NCI-H345 (cell line): Measurements from ENCODE around the gene ZNRF3.

Source experiments
- DNase-seq: peaks from one replicate; lab custom pipeline; 2025; lab: John Stamatoyannopoulos, UW

ZNRF3 gene

DNA sequence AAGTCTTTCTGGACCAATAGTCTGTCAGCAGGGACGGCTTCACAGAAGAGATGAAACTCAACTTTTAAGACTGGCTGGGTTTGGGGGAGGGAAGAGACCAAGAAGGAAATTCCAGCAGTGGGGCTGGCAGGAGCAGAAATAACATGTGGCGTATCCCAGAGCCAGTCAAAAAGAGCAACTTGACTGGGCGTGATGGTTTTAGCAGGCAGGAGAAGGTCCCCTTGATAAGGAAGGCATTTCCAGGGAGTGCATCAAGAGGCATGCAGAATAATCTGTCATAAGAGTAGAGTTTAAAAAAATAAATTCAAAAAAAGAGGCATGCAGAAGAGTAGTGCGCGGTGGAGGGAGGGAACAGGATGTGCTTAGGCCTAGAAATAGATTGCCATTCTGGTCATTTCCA lies 125.8 kb downstream of the ZNRF3 start:
- no peak for DNase-seq

DNA sequence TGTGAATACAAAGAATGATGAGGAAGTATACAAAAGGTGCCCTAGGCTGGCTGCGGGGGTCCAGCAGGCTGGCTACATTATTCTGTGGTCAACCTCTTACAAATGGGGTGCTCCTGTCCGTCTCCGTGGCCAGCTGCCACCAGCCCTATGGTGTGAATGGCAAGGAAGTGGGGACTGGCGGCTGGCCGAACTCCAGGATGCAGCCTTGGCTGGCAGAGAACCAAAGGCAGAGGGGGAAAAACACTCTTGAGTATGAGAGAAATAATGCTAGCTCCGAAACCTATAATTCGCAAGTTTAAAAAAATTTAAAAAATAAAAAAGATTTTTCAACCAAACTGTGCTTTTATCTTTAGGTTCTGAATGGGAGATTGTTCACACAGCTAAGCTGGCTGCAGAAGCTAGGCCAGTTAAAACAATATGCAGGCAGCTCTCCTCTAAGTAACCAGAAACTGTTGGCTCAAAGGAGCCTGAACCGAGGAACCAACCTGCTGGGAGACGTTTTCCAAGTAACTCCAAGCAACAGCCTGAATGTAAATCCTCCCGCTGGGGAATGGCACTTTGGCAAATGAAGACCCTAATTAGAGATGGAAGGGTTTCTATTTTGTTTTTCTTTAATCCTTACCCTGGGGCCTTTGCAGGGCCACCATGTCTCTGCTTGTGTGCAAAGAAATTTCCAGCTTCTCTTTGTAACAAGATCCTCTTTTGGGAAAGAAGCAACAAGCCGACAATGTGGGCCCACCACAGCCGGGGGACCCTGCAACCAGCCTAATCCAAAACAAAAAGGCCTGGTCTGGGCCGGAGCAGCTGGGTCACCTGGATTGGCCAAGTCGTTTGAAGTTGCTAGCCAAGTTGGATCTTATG lies 128.1 kb downstream of the ZNRF3 start:
- no peak for DNase-seq

DNA sequence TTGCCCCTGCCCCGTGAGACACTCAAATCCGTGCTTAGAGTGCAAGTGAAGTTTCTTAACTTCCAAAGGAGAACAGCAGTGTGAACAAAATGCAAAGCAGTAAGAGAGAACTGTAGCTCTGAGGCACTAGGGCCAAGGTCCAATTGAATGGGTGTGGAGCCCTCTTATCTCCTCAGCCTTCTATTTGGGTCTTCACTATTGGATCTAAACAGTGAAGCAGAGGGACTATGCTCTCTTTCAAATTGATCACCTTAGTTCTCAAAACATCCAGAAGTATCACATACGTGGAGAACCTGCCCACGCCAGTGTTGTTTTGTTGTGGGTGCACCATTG lies 128.7 kb downstream of the ZNRF3 start:
- DNase-seq, result no peak

DNA sequence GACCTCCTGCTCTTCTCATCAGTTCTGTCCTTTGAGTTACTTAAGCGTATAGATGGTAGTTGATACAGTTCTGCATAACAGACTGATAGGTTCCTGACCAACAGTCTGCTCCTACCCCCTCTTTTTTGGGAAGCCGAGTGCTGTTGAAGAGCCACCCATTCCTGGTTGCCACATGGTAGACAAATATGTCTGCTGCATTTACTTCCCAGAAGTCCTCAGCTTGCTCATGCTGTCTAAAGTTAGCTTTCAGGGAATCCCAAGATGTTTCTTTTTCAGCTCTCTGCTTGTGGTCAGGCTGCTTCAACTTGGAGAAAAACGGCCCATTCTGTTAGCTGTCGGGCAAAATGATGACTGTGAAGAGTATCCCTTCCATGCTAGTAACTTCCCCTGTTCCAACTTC lies 129.6 kb downstream of the ZNRF3 start:
- DNase-seq, result no peak

DNA sequence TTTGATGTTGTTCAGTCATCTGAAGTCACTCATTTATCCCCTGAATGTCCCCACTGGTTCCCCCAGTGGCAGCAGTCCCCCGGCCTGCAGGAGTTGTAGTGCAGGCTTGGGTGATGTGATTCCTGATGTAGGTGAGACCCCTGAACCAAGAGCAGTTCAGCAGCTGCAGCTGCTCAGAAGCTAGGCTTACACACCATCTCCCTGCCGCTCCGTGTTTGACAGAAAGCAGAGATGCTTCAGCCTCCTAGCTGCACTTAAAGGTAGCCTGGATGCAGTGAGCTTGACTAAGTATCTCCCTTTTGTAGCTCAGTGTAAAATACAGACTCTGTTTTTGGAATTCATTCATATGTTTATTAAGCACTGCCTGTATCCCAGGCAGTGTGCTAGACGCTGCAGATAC lies 130.9 kb downstream of the ZNRF3 start:
- DNase-seq, result no peak

DNA sequence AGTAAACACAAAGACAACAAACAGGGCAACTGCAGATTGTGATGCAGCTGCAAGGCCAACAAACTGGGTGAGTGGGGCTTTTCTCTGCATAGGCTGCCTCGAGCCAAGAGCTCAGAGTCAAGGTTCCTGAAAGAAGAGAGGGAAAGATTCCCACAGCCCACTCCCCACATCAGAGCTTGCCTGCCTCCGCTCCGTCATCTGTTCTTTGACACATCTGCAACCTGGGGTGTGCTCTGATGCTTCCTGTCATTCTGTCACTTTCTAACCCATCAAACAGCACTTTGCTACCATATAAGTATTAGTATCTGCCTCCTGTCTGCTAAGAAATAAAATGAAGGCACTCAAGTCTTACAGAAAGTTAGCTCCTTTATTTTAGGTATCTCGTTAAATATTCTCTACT lies 131.4 kb downstream of the ZNRF3 start:
- no peak for DNase-seq

DNA sequence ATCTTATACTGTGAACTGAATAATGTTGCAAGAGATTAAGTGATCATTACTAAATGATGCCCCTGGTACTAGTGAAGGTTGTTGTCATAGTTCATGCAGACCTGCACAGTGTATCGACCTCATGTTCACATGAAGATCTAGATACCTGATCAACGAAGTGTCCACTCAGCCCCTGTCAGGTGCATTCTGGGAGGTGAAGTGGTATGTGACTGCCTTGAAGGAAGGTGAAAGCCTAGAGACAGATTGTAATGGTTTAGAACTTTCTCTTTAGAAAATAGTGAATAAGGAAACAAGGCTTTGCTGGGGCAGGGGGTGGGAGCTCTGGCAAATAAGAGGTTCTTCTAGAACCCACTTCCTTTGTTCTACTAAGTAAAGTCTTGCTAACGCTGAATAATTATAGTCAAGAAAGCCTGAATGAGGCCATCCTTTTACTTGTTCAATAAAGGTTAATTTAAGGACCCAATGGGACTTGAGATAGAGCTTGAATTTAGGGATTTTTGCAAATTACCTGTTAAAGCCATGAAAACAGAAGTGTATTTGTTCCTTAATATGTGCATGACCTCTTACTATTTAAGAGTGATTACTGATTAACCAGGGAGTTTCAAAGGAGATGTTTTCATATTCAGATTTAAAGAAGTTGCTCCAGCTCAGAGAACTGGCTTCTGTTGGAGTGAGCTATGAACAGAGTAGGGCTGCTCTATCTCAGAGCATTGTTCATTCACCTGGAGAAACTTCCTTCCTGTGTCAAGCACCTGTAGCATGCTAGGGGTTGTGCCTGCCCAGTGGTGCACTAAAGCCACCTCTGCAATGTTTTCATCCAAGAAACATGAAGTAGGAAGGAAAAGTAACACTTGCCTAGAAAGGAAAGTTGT lies 132.9 kb downstream of the ZNRF3 start:
- DNase-seq, result no peak

DNA sequence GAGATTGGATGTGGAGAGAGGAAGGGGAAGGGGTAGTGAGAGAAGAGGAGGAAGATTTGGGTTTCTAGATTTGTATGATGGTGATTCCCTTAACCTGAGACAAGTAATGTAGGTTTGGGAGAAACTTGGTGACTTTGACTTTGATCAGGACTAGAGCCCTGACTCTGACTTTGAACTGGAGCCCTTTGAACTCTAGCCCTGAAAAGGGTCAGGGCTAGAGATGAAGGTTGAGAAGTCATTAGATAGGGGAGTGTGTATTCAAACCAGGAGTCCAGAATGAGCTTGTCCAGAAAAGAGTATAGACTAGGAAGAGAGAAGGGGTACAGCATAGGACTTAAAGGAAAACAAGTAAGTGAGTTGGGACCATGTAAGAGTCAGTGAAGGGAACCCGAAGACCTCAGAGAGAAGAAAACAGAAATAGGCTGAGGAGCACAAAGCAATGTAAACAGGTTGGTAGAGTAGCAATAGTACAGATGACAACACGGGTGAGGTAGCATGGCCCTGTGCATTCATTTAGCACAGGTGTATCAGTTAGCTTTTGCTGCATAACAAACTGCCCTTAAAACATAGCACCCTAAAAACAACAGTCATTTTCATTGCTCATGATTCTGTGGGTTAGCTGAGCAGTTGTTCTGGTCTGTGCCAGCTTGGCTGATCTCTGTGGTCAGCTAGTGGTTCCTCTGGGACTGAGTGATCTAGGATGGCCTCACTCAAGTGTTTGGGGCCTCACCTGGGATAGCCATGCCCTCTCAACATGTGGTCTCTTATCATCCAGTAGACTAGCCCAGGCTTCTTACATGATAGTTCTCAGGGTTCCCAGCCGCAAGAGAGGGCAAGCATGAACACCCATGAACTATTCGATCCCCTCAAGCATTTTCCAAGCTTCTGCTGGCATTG lies 135.2 kb downstream of the ZNRF3 start:
- no peak for DNase-seq

DNA sequence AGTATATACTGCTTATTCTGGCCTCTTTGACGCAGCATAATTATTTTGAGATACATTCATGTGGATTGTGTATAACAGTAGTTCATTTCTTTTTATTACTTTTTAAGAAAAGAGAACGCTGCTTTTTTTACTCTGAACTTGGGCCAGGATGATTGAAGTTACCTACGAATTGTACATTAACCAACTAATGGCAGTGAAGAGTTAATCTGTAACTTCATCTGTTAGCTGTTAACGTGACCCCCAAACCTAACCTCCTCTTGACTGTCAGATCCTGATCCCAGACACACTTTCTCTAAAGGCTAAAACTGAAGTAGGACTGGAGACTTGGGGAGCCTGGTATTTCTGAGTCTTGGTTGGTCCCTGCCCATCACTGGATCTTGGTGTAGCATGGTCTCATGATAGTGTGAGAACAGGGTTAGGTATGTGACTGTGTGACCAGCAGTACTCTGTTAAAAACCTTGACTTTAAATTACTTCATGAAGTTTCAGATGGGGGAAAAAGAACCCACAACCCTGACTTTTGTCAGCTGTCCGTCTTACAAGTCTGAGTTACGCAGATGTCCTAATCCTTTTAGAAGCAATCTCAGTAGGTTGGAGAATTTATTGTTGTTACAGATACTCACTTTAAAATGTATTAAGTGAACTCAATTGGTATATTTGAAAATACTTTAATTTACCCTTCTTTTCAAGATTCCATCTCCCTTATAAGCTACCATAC lies 138.9 kb downstream of the ZNRF3 start:
- DNase-seq, result no peak

DNA sequence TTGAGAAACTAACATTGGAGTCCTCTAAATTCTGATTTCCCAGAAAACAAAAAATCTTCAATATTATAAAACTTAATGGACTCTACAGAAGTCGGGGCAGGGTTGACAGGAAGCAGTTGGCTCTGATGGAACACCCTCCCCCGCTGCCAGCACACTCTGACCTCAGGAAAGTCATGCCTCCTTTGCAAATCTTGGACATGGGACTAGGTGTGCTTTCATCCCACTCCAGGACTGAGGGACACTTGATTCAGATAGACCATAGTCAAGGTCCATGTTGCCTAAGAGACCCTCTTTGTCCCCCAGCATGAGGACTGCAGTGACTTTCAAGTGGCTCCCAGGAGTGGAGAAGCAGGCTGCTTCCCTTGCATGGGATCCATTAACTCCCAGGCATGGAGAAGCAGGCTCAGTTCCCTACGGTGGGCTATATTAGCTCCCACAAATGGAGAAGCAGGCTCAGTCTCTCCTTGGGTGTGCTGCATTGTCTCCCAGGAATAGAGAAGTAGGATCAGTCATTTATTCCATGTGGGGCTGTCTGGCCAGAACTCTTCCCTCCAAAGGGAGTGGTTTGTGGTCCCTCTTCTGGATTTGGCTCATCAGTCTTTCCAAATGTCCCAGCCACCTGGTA lies 139.9 kb downstream of the ZNRF3 start:
- no peak for DNase-seq

DNA sequence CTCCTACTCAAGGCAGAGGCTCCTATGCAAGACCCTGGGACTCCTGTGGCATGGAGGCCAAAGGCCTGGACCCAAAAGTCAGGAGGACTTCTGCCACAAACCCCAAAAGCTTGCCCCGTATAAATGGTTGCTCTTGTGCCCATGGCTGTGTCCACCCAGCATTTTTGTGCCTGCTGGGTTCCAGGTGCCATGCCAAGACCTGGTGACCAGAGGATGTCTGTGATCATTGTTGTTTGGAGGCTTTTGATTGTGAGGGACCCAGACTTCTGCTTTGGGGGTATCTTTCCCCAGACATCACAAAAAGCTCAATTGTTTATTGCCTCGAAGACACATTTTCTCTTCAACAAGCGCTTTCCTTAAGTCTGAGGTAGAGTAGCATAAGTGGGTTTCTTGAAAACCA lies 143.2 kb downstream of the ZNRF3 start:
- no peak for DNase-seq

DNA sequence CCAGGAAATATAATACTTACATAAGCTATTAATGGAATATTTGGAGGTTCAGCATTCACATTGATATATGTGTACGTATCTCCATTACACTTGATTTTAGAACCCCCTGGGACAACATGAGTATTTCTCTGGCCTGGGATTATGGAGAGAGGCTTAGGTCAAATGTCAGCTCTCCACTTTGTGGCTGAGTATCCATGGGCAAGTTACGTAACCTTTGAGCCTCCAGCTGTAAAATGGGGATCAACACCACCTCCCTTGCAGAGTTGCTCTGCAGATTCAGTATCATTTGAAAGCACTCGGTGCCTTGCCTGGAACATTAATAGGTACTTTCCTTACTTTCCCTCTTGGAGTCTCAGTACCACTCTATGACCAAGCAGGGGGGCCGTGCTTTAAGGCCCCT lies 145.1 kb downstream of the ZNRF3 start:
- DNase-seq, result no peak

DNA sequence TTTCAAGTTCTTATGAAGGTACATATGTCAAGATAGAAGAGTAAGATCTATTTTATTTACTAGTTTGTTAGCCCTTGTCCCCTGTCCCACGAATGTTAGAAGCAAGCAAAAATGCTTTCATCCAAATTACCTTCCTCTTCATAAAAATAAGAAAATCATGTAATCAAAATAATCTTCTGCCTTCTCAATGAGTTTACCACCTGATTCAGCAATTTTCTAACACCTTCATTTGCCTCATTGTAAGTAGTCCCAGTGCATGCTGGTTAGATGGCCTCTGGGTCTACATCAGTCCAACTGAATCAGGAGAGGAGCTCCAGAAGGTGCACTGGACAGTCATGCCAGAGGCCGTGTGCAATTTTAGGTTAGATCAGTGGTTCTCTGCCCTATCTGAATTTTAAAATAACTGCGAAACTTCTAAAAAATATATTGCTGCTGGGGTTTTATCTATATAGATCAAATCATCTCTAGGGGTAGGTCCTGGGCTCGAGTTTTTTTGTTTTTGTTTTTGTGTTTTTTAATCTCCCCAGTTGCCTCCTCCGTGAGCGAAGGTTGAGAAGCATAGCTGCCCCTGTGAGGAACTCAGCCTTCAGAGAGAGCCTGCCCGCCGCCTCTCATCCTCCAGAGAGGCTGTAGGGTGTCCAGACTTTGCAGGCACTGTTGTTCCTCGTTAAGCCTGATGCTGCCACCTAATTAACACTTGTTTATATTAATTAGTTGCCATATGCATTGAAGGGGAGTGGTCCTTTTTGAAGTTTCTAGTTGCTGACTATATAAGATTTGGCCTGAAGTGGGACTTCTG lies 146.0 kb downstream of the ZNRF3 start:
- DNase-seq, result no peak

DNA sequence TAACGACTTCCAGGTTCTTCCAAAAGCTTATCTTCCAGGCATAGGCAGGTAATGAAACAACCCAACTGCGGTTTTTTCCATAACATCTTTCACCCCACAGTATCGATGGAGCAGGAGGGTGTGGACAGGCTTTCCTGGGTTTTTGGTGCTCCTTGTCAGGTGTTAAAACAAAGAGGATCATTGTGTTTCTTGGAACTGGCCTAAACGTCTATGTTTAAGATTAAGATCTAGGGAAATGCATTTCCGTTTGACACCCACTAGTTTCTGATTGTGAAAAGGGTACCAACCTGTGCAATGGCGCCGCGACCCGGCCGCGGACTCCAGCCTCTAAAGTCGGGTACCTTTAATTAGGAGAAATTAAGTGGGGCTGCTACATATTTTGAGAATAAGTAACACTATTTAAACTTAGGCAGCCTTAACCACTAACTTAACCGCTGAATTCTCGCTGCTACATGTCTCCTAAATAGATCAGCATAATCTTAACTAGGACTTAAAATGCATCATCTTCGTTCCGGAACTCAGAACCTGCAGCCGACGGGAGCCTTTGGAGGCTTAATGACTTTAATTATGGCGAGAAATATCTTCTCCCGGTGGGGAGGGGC lies 146.7 kb downstream of the ZNRF3 start:
- DNase-seq, result no peak

DNA sequence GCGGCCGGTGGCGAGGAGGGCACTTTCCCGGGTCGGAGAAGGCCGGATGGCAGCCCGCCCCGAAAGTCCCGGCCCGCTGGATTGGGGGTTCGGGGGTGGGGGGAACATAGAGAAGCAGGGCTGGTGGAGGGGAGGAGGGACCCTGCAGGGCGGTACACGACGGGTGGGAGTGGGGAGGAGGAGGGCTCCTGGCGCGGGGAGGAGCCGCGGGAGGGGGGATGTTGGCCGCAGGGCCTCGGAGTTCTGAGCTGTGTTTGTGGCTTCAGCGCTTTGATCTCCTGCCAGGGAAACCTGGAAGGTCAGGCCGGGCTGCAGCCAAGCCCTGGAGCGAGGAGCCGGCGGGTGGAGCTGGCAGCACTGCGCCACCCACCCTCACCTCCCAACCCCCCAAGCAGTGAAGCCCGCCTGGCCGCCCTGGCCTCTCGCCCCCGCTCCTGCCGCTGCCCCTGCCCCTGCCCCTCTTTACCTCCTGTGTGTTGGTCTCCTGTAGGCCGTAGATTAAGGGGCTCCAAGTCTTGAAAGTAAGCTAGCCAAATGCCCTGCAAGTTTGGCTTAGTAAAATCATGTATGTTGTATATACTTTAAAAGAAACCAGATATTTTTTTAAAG lies 147.3 kb downstream of the ZNRF3 start:
- no peak for DNase-seq

DNA sequence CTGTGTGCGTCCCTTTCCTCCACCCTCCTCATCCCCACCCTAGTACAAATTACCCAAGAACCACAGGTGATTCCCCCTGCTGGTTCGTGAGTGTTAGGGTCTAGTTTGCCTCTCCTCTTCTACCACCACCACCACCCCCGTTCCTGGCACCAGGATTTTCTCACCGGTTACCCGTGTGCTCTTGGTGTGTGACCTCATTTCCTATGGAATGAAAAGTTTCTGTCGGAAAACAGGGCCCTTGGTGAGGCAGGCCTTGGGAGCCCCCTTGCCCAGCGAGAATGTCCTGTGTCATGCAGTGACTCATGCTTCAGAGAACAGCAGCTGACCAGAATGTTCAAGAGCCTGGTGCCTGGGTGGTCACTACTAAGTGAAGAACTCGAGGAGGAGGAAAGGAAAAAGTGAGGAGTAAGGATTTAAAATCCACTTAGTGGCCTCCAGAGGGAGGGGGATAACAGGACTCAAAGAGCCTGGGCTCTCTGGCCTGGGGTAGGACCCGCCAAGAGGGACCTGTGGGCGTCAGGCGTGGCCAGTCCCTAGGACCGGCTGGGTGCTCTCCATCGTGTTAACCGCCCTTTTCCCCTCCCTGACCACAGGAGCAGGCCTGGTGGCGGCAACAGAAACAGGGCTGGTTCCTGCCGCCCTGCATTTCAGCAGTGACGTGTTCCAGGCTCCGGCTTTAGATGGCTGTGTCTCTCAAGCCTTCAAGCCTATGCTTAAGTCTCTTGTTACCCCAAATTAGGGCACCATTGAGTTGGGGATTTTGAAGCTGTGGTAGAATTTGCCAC lies 148.0 kb downstream of the ZNRF3 start:
- DNase-seq, result no peak

DNA sequence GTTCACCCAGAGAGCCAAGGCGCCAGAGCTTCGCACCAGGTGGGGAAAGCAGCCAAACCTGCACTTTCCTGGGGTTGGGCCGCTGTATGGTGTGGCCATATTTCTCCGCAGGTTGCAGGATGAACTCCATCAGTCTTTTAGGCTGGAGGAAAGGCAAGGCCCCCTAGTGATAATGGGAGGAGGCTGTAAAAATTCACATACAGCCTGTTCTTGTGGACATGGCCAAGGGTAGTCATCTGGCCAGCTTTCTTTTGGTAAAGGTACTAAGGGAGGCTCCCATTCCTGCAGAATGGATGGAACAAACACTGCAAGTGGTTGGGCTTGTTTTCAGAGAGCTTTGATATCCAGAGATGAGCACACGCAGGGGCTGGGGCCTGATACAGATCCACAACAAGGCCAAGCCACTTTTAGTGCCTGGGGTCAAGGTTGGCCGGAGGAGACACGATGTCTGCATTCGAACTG lies 148.7 kb downstream of the ZNRF3 start:
- DNase-seq, result no peak

DNA sequence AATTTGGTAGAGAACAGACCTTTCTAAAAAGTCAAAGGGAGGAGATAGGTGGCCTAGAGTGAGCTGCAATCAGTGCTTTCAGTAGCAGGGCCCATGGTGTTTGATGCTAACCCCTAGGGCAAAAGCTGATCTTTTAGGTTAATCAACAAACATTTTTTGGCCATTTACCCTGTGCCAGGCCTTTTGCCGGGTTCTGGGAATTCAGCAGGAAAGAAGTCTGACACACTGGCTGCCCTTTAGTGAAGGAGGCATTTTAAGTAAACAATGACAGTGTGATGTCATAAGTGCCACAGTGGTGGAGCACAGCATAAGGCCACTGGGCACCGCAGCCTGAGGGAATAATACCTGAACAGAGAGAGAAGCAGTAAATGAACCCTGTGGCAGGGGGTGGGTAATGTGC lies 149.2 kb downstream of the ZNRF3 start:
- no peak for DNase-seq
